Measurements from ENCODE around the gene IL1RAPL1.

IL1RAPL1 gene

GRCh38 chrX:29432534-29432933, 845.3 kb downstream of the IL1RAPL1 start:
- H3K4me3 ChIP-seq (ENCODE audit: low read depth, low read length) = no peak overlapping the region
- DNase-seq (ENCODE audit: low read depth) = no peak
- TF ChIP-seq MYC (IDR thresholded peaks at IDR 0.05; ENCODE audit: low read depth, low read length) (no peak), POLR2A (IDR thresholded peaks at IDR 0.05; ENCODE audit: extremely low read depth, insufficient read length) (no peak), MAX (IDR thresholded peaks at IDR 0.05; ENCODE audit: low read depth, low read length) (no peak)
- TF ChIP-seq, protein P1, sequence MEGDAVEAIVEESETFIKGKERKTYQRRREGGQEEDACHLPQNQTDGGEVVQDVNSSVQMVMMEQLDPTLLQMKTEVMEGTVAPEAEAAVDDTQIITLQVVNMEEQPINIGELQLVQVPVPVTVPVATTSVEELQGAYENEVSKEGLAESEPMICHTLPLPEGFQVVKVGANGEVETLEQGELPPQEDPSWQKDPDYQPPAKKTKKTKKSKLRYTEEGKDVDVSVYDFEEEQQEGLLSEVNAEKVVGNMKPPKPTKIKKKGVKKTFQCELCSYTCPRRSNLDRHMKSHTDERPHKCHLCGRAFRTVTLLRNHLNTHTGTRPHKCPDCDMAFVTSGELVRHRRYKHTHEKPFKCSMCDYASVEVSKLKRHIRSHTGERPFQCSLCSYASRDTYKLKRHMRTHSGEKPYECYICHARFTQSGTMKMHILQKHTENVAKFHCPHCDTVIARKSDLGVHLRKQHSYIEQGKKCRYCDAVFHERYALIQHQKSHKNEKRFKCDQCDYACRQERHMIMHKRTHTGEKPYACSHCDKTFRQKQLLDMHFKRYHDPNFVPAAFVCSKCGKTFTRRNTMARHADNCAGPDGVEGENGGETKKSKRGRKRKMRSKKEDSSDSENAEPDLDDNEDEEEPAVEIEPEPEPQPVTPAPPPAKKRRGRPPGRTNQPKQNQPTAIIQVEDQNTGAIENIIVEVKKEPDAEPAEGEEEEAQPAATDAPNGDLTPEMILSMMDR (IDR thresholded peaks at IDR 0.05; ENCODE audit: low read depth, low read length) = no peak

- no peak overlapping the region for H3K4me3 ChIP-seq (ENCODE audit: low read depth, low read length)
- TF ChIP-seq MYC (IDR thresholded peaks at IDR 0.05; ENCODE audit: low read depth, low read length) = no peak
- TF ChIP-seq POLR2A (IDR thresholded peaks at IDR 0.05; ENCODE audit: extremely low read depth, insufficient read length) = no peak
- TF ChIP-seq MAX (IDR thresholded peaks at IDR 0.05; ENCODE audit: low read depth, low read length) = no peak
- TF ChIP-seq, protein P1 (IDR thresholded peaks at IDR 0.05; ENCODE audit: low read depth, low read length) = no peak
- no peak for DNase-seq (ENCODE audit: low read depth)
These were observed 847.7 kb downstream of the IL1RAPL1 start for GRCh38 chrX:29434939-29435338.

DNA sequence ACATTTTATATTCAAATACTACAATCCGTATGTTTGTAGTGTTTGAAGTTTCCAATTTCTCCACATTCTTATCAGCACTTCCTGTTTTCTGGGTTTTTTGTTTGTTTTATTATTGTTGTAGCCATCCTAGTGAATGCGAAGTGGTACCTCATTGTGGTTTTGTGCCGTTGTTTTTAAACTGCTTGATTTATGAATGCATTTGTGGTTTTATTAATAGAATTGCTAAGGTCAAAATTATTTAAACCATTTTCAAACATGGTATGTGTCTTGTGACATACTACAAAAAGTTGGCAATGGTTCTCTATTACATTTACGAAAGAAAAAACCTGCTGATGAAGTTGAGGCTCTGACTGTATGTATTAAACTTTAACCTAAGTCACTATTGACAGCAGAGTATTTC, 848.1 kb downstream of the IL1RAPL1 start:
- no peak overlapping the region for H3K4me3 ChIP-seq (ENCODE audit: low read depth, low read length)
- no peak for DNase-seq (ENCODE audit: low read depth)
- TF ChIP-seq, protein P1 (IDR thresholded peaks at IDR 0.05; ENCODE audit: low read depth, low read length) = no peak
- TF ChIP-seq POLR2A (IDR thresholded peaks at IDR 0.05; ENCODE audit: extremely low read depth, insufficient read length) (no peak), MAX (IDR thresholded peaks at IDR 0.05; ENCODE audit: low read depth, low read length) (no peak)

DNA sequence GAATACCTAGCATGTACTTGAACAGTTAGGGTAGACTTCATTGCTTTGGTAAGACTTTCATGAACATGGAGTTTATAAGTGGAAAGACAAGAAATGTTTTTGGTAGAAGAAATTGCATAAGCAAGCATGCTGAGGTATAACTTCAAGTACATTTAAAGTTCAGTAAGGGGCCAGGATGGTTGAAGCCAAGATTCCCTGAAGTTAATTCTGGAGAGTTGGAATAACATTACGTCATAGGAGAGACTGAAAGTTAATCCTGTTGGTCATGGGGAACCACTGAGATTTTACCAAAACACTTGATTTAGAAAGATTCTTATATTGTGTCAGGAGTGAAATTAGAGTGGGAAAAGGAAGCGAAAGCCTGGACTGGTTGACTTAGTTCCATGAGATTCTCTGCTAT, 860.6 kb downstream of the IL1RAPL1 start:
- H3K4me3 ChIP-seq (ENCODE audit: low read depth, low read length) = no peak overlapping the region
- no peak for TF ChIP-seq MYC (IDR thresholded peaks at IDR 0.05; ENCODE audit: low read depth, low read length)
- no peak for TF ChIP-seq MAX (IDR thresholded peaks at IDR 0.05; ENCODE audit: low read depth, low read length)
- TF ChIP-seq POLR2A (IDR thresholded peaks at IDR 0.05; ENCODE audit: extremely low read depth, insufficient read length) = no peak
- TF ChIP-seq, protein P1 (IDR thresholded peaks at IDR 0.05; ENCODE audit: low read depth, low read length) = no peak
- no peak for DNase-seq (ENCODE audit: low read depth)

GRCh38 chrX:29453333-29453732, 866.1 kb downstream of the IL1RAPL1 start:
- TF ChIP-seq MYC (IDR thresholded peaks at IDR 0.05; ENCODE audit: low read depth, low read length) (no peak), POLR2A (IDR thresholded peaks at IDR 0.05; ENCODE audit: extremely low read depth, insufficient read length) (no peak), MAX (IDR thresholded peaks at IDR 0.05; ENCODE audit: low read depth, low read length) (no peak)
- TF ChIP-seq, protein P1 (IDR thresholded peaks at IDR 0.05; ENCODE audit: low read depth, low read length) = no peak
- H3K4me3 ChIP-seq (ENCODE audit: low read depth, low read length) = no peak overlapping the region
- DNase-seq (ENCODE audit: low read depth) = no peak

DNA sequence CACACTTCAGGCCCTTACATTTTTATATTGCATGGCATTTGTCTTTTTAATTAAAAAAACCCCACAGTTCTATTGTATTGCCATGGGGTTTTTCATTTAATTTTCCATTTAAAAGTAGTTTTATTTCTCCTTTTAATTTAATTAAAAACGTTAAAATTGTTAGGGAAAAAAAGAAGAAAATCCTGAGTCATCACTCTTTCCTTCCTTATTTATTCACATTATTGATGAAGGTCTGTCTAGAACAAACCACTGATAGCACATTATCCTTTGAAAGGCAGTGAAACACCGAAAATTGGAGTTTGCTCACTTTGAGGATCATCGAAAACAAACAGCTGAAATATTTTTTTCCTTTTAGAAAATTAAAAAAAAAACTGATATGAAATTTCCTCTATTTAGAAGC, 868.5 kb downstream of the IL1RAPL1 start:
- no peak for DNase-seq (ENCODE audit: low read depth)
- H3K4me3 ChIP-seq (ENCODE audit: low read depth, low read length) = no peak overlapping the region
- TF ChIP-seq, protein P1 (IDR thresholded peaks at IDR 0.05; ENCODE audit: low read depth, low read length) = no peak
- TF ChIP-seq MYC (IDR thresholded peaks at IDR 0.05; ENCODE audit: low read depth, low read length) = no peak
- no peak for TF ChIP-seq MAX (IDR thresholded peaks at IDR 0.05; ENCODE audit: low read depth, low read length)
- TF ChIP-seq POLR2A (IDR thresholded peaks at IDR 0.05; ENCODE audit: extremely low read depth, insufficient read length) = no peak

Data from NB4 (cell line).